NB4 (cell line): Measurements from ENCODE around the gene PRTN3.

Experiments used
- DNase-seq: peaks from one replicate; pipeline ENCODE4 v3.0.0; 2010; ENCODE audit warnings: low read depth
- H3K4me3 ChIP-seq: one replicate; pipeline ENCODE4 v1.5.1; 2011; ENCODE audit warnings: mild to moderate bottlenecking, low read depth, low read length, moderate library complexity
- MYC ChIP-seq: IDR thresholded peaks from 2 replicates; pipeline ENCODE4 v1.6.1; 2011; ENCODE audit warnings: low read depth, low read length
- POLR2A ChIP-seq: IDR thresholded peaks from 2 replicates; pipeline ENCODE4 v1.6.1; 2011; ENCODE audit warnings: mild to moderate bottlenecking; ENCODE audit not compliant: insufficient read length; ENCODE audit errors: extremely low read depth
- TF ChIP-seq, protein P1 (sequence below): IDR thresholded peaks from 2 replicates; pipeline ENCODE4 v1.6.1; 2011; ENCODE audit warnings: low read depth, low read length
- TF ChIP-seq, protein P2 (sequence below): IDR thresholded peaks from one replicate; pipeline ENCODE4 v1.5.1; 2012; ENCODE audit warnings: low read depth, low read length

The PRTN3 gene

GRCh38 chr19:806815-807421 is 33.9 kb upstream of the PRTN3 start:
- H3K4me3 ChIP-seq, result no peak overlapping the region
- DNase-seq, result no peak
- TF ChIP-seq, protein P1, sequence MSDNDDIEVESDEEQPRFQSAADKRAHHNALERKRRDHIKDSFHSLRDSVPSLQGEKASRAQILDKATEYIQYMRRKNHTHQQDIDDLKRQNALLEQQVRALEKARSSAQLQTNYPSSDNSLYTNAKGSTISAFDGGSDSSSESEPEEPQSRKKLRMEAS, result no peak
- TF ChIP-seq POLR2A (no peak), MYC (no peak)
- TF ChIP-seq, protein P2, sequence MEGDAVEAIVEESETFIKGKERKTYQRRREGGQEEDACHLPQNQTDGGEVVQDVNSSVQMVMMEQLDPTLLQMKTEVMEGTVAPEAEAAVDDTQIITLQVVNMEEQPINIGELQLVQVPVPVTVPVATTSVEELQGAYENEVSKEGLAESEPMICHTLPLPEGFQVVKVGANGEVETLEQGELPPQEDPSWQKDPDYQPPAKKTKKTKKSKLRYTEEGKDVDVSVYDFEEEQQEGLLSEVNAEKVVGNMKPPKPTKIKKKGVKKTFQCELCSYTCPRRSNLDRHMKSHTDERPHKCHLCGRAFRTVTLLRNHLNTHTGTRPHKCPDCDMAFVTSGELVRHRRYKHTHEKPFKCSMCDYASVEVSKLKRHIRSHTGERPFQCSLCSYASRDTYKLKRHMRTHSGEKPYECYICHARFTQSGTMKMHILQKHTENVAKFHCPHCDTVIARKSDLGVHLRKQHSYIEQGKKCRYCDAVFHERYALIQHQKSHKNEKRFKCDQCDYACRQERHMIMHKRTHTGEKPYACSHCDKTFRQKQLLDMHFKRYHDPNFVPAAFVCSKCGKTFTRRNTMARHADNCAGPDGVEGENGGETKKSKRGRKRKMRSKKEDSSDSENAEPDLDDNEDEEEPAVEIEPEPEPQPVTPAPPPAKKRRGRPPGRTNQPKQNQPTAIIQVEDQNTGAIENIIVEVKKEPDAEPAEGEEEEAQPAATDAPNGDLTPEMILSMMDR, result no peak

GRCh38 chr19:807627-808422 is 33.0 kb upstream of the PRTN3 start:
- DNase-seq, result no peak
- no peak overlapping the region for H3K4me3 ChIP-seq
- TF ChIP-seq, protein P2, result no peak
- TF ChIP-seq, protein P1, result no peak
- TF ChIP-seq MYC (no peak), POLR2A (no peak)

GRCh38 chr19:808423-808775 is 32.4 kb upstream of the PRTN3 start:
- no peak for DNase-seq
- H3K4me3 ChIP-seq, result no peak overlapping the region
- no peak for TF ChIP-seq MYC
- TF ChIP-seq, protein P2, result no peak
- TF ChIP-seq POLR2A, result no peak
- TF ChIP-seq, protein P1, result no peak

GRCh38 chr19:810077-810855 is 30.5 kb upstream of the PRTN3 start:
- no peak overlapping the region for H3K4me3 ChIP-seq
- DNase-seq, result peak; percentile 43
- no peak for TF ChIP-seq MYC
- no peak for TF ChIP-seq POLR2A
- TF ChIP-seq, protein P2, result no peak
- TF ChIP-seq, protein P1, result no peak

DNA sequence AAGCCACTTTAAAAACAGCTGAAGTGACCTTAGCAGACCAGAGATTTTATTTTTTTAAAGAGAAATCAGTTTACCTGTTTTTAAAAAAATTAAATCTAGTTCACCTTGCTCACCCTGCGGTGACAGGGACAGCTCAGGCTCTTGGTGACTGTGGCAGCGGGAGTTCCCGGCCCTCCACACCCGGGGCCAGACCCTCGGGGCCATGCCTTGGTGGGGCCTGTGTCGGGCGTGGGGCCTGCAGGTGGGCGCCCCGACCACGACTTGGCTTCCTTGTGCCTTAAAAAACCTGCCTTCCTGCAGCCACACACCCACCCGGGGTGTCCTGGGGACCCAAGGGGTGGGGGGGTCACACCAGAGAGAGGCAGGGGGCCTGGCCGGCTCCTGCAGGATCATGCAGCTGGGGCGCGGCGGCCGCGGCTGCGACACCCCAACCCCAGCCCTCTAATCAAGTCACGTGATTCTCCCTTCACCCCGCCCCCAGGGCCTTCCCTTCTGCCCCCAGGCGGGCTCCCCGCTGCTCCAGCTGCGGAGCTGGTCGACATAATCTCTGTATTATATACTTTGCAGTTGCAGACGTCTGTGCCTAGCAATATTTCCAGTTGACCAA is 29.8 kb upstream of the PRTN3 start:
- no peak overlapping the region for H3K4me3 ChIP-seq
- TF ChIP-seq, protein P2, result no peak
- TF ChIP-seq, protein P1, result no peak
- TF ChIP-seq MYC (no peak), POLR2A (no peak)
- DNase-seq, result peak; percentile 45
